SIG-M5 treated with dmso at 0.1 percent for 504 hours (cell line): Measurements from ENCODE around the gene AWAT1.
A peak's percentile ranks its signal among the peaks of the same experiment; 100 is the strongest.
"Not testable (repeated sequence)": the region's sequence is repeated elsewhere in the genome, so short reads cannot be mapped to it uniquely, and the experiment has no call there.

Experiments
- DNase-seq: peaks from one replicate; lab custom pipeline; 2025; ENCODE audit not compliant: unreplicated experiment; lab: John Stamatoyannopoulos, UW

Gene AWAT1

GRCh38 chrX:70260104-70260503 is 25.6 kb downstream of the AWAT1 start, which contains the start of gene P2RY4:
TSS of gene P2RY4 (minus strand) at chrX:70260204. CDS start at chrX:70259624, 580 bp downstream.
- no peak for DNase-seq

- peak; percentile 3 for DNase-seq
These were observed 28.6 kb downstream of the AWAT1 start for GRCh38 chrX:70262952-70263567.

- no peak for DNase-seq
These were observed 30.3 kb downstream of the AWAT1 start for GRCh38 chrX:70264784-70265183.

- DNase-seq = no peak
These were observed 33.6 kb downstream of the AWAT1 start, which contains the start of gene ARR3 for GRCh38 chrX:70268034-70268433. TSS of gene ARR3 (plus strand) at chrX:70268334. CDS start at chrX:70269386, 1,052 bp downstream.

- DNase-seq = not testable (repeated sequence)
These were observed 39.6 kb downstream of the AWAT1 start for GRCh38 chrX:70274029-70274428.

GRCh38 chrX:70279081-70279480 is 44.6 kb downstream of the AWAT1 start:
- no peak for DNase-seq

- no peak for DNase-seq
These were observed 46.1 kb downstream of the AWAT1 start for GRCh38 chrX:70280573-70280972.

- no peak for DNase-seq
These were observed 47.5 kb downstream of the AWAT1 start, which contains the start of gene RAB41 for GRCh38 chrX:70281951-70282350. TSS of gene RAB41 (plus strand) at chrX:70282172. CDS start at chrX:70282218, 46 bp downstream.

- no peak for DNase-seq
These were observed 54.8 kb downstream of the AWAT1 start for GRCh38 chrX:70289168-70289792.
